NOMO-1 (cell line): ENCODE measurements around the gene TUBA1C.
"Not testable (repeated sequence)": the region's sequence is repeated elsewhere in the genome, so short reads cannot be mapped to it uniquely, and the experiment has no call there.

Experiments used
- DNase-seq, 2 experiments: peaks; one replicate each; lab custom pipeline; 2025; ENCODE audit not compliant: unreplicated experiment in 2 of 2; lab: John Stamatoyannopoulos, UW

The TUBA1C gene

DNA sequence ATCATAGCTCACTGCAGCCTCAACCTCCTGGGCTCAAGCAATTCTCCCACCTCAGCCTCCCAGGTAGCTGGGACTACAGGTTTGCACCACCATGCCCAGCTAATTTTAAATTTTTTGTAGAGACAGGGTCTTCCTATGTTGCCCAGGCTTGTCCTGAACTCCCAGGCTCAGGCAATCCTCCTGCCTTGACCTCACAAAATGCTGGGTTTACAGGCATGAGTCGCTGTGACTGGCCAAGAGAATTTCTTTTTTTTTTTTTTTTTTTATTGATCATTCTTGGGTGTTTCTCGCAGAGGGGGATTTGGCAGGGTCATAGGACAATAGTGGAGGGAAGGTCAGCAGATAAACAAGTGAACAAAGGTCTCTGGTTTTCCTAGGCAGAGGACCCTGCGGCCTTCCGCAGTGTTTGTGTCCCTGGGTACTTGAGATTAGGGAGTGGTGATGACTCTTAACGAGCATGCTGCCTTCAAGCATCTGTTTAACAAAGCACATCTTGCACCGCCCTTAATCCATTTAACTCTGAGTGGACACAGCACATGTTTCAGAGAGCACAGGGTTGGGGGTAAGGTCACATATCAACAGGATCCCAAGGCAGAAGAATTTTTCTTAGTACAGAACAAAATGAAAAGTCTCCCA, 18.0 kb downstream of the TUBA1C start:
- not testable (repeated sequence) for DNase-seq

DNA sequence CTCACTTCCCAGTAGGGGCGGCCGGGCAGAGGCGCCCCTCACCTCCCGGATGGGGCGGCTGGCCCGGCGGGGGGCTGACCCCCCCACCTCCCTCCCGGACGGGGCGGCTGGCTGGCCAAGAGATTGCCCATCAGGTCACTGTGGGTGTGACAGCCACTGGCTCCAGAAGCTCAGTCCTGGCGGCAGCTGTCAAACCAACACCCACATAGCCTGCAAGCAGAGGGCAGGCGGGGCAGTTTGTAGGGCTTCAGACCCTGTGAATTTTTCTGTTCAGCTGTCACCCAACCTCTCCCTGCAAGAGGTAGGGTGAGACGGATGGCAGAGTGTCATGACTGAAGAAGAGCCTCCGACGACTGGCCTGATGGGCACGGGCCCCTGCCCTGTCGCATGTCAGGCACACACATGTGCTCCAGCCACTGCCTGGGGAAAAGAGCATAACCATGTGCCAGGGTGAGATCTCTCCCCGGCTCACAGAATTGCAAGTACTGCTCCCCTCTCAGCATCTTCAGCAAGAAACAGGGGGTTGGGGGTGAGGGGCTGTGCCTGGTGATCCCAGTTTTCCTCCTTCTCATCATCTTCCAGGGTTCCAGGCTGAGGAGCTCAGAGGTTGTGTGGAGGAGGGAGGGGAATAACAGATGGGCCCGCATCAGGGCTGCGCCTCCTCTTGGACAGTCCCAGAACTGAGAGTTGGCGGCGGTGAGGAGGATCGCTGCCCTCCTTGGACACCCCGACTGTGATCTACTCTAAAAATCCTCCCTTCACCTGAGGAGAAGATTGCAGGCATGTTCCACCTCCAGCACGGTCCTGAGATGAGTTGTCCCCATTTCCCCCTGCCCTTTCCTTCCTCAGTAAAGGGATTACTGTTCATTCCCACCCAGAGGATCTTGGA, 18.9 kb downstream of the TUBA1C start:
- no peak for DNase-seq

DNA sequence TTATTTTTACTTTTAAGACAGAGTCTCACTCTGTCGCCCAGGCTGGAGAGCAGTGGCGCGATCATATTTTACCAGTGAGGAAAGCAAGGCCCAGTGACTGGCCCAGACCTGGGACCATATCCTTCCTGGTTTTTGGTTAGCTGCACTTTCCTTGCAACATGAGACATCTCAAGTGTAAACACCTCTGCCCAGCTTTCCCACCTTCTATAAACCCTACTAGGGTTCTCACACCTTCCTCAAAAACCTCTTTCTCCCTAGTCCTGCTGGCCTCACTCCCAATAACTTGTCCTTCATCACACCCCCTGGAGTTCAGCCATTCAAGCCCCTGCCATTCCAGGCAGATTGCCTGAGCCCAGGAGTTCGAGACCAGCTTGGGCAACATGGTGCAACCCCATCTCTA, 19.8 kb downstream of the TUBA1C start:
- no peak for DNase-seq

DNA sequence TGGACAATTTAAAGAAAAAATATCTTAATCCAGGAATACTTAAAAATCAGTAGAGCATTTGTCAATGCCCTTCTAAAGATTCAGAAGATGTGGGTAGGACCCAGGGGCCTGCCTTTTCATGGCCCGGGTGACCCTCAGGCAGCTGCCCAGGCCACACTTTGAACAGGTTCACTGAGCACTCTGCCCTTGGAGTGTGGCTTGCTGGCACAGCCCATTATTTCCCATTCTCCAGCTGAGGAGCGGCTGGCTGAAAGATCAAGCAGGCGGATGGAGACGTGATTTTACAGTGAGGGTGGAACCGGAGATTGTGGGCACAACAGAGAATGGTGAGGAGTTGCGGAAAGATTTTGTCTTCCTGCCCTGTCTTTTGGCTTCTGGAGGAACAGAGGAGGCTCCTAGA, 23.0 kb downstream of the TUBA1C start:
- DNase-seq = no peak

DNA sequence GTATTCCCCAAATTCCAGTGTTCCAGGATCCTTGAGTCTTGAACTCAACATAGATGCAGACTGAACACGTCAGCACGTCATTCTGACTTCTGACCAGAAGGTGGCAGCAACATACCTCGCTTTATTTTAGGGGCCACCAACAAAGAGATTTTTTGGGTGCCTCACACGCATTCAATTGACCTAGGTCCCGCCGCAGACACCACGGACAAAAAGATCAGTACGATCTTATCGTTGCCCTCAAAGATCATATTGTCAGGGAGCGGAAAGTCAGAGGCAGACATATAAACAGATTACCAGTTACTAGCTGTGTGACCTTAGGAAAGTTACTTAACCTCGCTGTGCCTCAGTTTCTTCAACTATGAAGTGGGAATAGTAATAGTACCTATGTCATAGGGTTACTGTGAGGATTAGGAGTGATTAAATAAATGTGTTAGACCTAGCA, 23.6 kb downstream of the TUBA1C start:
- peak in 1 of 2 experiments; percentile 51 for DNase-seq

DNA sequence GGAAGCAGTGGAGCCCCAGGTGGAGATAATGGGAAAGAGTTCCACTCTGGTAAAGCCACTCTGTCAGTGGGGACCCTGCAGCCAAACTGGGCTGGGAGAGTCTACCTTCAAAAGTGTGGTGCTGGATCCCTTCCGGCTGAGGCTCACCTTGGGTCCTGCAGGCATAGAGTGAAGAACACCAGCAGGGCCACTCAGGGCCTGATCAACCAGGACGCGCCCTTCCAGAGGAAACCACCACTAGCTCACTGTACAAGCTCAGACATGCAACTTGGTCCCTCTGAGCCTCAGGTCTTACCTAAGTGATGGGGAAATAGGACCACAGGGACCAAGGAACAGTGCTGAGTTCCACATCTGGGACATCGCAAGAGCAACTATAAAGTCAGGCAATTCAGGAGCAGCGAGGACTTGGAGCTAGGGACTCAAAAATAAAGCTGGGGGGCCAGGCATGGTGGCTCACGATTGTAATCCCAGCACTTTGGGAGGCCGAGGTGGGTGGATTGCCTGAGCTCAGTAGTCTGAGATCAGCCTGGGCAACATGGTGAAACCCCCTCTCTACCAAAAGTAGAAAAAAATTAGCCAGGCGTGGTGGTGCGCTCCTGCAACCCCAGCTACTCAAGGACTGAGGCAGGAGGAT, 24.2 kb downstream of the TUBA1C start:
- DNase-seq = no peak

DNA sequence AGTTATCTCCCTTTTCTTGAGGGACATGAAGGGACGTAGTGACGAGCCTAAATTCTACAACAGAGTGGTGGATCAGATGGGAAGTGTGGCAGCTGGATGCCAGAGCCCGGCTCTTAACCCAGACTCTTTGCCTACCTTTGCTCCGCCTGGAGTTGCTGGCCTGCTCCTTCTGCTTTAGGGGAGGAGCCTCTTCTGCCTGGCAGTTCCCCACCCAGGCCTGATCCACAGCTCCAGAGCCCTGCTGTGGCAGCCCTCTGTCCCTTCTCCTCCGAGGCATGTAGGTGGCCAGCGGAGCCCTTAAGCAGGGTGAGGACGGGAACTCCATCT, 27.8 kb downstream of the TUBA1C start:
- DNase-seq = no peak

DNA sequence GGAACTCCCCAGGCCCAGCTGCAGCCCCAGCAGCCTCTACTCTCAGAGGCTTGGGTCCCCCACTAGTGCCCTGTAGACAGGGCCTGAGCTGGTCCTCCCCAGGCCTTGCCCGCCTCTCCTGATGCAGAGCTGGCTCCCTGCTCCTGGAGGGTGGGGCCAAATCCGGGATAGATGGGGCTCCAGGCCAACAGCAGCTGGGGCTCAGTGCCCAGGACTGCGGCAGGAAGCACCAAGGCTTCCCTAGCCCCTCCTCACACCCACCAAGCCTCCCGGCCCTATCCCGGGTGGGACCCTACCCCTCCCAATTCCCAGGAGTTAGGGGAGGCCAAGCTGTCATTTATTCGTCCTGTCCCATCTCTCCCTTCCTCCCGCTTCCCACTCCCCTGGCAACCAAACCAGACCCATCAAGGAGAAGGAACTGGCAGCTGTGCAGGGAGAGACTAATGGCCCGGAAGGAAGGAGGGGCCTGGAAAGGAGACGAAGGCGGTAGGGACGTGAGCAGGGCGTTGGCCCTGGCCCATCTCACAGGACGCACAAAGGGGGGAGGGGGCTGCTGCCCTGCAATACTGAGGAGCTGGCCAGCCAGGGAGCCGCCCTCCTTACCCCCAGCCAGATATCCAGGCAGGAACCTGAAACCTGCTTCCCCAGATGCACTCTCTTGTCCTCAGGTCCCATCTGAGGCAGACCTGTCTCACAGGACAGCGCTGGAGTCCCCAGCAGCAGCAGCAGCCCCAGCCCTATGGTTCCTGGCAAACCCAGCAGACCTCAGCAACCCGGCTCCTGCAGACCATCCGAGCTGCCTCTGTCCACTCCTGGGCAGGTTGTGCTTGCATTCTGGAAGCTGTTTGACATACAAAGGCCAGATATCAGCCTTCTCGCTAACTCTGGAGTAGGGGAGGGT, 28.4 kb downstream of the TUBA1C start:
- DNase-seq = no peak

DNA sequence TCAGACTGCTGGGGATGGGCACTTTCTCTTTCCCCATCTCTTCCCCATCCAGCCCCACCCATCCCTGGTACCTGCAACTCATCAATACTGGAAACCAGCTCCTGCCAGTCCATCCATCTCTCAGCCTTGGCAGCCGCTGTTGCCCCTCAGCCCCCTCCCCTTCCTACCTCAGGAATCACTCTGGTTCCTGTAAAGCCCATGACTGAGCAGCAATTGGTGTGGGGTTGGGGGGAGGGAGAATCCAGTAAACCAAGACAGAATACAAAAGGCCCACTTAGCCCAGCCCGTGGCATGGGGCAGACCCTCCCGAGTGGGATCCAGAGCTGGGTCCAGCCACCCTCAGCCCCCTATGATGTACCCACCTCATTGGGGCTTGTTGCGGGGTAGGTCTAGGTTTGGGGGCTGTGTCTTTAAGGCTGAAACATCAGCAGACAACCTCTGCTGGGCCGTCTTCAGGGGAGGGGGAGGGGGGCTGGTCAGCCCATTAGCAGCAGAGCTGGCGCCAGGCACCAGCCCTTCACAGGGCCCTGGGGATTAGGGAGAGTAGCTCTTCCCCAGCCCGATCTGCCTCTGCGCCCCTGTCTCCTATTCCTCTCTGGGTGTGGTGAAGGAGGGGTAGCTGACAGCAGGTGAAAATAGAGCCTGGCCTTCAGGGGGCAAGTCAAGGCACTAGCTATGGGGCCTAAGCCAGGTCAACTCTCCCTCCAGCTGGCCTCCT, 29.4 kb downstream of the TUBA1C start:
- no peak for DNase-seq

DNA sequence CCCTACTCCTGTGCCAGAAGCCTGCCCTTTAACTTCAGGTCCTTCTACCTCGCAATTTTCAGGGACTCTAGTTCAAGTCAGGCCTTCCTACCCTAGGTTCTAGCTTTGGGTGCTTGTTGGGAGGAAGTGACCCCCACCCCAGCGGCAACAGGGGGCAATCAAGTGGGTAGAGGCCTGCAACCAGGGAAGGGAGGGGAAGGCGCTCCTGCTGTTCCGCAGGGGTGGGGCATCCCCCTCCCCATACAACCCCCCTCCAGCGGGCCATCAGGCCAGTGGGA, 29.9 kb downstream of the TUBA1C start:
- no peak for DNase-seq

DNA sequence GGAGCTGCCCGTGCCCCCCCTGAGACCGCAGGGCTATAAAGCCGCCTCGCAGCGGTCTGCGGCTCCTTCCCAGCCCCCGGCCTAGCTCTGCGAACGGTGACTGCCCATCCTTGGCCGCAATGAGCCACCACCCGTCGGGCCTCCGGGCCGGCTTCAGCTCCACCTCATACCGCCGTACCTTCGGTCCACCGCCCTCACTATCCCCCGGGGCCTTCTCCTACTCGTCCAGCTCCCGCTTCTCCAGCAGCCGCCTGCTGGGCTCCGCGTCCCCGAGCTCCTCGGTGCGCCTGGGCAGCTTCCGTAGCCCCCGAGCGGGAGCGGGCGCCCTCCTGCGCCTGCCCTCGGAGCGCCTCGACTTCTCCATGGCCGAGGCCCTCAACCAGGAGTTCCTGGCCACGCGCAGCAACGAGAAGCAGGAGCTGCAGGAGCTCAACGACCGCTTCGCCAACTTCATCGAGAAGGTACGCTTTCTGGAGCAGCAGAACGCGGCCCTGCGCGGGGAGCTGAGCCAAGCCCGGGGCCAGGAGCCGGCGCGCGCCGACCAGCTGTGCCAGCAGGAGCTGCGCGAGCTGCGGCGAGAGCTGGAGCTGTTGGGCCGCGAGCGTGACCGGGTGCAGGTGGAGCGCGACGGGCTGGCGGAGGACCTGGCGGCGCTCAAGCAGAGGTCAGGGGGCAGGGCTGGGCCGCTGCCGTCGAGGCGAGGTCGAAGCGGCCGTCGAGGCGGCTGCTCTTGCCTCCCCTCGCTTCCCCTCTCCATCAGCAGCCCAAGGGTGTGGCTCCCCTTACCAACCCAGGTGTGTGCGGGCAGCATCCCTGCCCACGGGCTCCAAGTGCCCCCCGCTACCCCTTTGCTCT, 30.4 kb downstream of the TUBA1C start, which contains the start of gene PRPH:
Gene PRPH, plus strand, starts transcription at position 66 of the 855 bp plus-strand sequence. Its CDS starts 54 bp downstream, at position 120.
- no peak for DNase-seq

DNA sequence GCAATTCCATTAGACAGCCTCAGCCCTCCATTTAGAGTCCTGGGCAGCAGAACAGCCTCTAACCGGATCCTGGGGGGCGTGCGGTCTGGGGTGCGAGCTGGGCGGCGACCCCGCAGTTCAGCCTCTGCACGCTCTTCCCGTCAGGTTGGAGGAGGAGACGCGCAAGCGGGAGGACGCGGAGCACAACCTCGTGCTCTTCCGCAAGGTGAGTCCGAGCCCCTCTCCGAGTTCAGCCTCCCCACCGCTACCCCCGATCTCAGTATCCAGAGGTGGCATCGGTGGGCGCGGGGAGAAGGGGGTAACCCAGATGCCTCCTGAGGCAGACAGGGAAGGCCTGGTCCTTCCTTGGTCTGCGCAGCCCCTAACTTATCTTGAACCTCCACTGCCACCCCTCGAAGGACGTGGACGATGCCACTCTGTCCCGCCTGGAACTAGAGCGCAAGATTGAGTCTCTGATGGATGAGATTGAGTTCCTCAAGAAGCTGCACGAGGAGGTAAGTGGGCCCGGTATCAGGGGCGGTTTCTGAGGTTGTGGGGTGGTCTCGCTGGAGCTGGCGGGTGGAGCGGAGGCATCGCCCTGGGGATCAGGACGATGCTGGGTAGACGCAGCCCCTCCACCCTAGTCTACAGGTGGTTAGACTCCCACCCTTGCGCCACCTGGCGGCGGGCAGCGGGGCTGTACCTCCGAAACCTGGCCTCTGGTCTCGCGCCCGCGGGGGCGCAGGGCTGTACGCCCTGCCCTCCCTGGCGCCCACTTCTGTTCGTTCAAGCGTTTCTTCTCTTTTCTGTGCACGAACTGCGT, 31.4 kb downstream of the TUBA1C start:
- peak; percentile 15 to 34 for DNase-seq

DNA sequence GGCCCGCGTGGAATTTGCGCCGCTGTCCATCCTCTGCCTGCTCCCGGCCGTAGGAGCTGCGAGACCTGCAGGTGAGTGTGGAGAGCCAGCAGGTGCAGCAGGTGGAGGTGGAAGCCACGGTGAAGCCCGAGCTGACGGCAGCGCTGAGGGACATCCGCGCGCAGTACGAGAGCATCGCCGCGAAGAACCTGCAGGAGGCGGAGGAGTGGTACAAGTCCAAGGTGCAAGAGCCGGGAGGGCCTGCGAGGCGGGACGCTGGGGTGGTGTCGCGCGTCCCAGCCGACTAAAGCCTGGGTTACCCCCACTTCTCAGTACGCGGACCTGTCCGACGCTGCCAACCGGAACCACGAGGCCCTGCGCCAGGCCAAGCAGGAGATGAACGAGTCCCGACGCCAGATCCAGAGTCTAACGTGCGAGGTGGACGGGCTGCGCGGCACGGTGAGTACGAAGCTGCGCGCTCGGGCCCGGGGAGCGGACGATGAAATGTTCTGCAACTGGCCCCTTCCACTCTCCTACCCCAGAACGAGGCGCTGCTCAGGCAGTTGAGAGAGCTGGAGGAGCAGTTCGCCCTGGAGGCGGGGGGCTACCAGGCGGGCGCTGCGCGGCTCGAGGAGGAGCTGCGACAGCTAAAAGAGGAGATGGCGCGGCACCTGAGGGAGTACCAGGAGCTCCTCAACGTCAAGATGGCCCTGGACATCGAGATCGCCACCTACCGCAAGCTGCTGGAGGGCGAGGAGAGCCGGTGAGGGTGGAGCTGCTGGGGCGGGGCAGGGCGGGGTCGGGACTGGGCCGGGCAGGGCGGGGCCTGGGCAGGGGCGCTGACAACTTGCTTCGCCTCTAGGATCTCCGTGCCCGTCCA, 32.2 kb downstream of the TUBA1C start:
- DNase-seq = peak; percentile 48 to 76

DNA sequence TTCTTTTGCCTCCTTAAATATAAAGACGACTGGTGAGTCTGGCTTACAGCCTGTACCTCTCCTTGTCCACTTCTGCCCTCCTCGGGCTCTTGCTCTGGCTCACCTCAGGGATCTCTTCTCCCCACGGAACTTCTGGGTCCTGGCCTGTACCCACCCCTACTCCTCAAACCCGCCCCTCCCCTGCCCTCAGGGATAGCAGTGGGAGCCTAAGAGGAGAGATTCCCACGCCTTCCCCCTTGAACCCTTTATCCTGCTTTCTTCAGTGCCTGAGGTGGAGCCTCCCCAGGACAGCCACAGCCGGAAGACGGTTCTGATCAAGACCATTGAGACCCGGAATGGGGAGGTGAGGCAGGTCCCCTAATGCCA, 32.8 kb downstream of the TUBA1C start:
- no peak for DNase-seq

DNA sequence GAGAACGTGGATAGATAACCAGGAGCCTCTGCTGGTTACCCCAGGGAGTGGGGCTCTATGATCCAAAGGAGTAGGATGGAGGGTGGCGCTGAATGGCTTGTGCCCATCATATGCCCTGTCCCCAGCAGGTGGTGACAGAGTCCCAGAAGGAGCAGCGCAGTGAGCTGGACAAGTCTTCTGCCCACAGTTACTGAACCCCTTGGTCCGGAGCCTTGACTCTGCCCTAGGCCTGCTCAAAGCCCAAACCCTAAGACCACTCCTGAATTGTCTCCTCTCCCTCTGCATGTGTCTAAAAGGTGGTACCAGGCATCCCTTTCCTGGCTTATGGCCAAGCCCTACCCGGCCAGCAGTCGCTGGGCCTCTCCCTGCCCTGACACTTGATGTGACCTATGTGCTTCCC, 33.3 kb downstream of the TUBA1C start:
- no peak for DNase-seq

DNA sequence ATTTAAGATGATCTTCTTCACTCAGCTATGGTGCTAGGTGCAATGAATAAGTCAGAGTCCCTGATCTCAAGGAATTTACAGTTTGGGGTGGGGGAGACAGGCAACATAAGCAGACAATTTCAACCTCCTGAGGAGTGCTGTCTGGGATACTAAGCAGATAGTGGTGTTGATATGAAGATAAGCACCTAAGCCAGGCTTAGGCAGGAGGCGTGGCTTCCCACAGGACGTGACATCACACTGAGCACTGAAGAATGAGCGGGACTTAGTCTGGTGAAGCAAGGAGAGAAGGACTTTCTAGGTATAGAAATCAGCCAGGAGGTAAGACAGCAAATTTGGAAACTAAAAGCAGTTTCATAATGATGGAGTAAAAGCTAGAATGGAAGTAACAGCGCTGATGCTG, 36.9 kb downstream of the TUBA1C start:
- no peak for DNase-seq

DNA sequence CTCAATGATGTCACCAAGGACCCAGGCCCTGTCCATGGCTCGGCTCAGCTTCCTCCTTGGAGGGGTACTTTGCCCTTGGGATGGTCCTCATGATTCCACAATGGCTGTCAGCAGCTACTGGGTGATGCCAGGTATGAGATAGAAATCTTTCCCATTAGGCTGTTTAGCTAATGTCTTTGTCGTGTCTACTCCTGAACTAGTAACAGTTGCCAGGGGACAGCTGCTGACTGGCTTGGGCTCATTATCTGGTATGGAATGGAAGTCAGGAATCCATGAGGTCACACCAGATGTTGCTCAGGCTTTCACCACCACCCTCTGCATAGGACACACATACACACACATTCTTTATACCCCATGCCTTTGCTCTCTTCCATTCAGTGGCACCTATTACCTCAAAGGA, 39.3 kb downstream of the TUBA1C start:
- no peak for DNase-seq
